Right kidney (tissue), 1 donor: Measurements from ENCODE around the gene OPRL1.

Source experiments
- DNase-seq: peaks from one replicate; pipeline ENCODE4 v3.0.0-alpha.2; 2016

Gene OPRL1

GRCh38 chr20:64072498-64073063, 7.3 kb upstream of the OPRL1 start:
- DNase-seq = no peak

GRCh38 chr20:64073476-64074183, 6.3 kb upstream of the OPRL1 start:
- no peak for DNase-seq

- no peak for DNase-seq
Measured at GRCh38 chr20:64074184-64074789, 5.6 kb upstream of the OPRL1 start.

DNA sequence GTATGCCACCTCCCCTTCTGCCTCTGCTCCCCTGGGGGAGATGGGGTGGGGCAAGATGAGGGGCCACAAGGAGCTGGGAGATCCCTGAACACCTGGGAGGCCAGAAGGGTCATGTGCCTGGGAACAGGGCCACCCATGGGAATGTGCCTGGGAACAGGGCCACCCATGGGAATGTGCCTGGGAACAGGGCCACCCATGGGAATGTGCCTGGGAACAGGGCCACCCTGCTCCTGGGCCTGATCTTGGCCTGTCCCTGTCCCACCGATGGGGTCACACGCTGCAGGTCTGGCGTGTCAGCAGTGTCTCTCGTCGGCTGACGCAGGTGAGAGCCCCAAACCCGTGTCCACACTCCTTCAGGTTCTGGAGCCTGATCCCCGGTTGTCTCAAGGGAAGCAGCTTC, 4.9 kb upstream of the OPRL1 start:
- no peak for DNase-seq

DNA sequence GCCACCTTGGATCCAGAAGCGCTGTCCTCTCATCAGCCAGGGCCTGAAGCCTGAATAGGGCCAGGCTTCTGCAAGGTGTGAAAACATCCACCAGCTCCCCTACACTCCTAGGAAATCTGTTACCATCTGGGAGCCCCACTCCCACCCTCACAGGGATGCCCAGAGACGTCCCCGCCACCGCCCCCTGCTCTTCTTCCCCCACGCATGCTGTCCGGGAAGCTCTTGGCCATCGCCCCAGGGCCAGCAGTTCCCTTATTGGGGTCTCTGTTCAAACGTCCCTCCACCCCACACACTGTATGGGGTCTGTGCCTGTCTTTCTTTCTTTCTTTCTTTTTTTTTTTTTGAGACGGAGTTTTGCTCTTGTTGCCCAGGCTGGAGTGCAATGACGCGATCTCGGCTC, 4.3 kb upstream of the OPRL1 start:
- no peak for DNase-seq

- DNase-seq = no peak
Measured at GRCh38 chr20:64076061-64076997, 3.6 kb upstream of the OPRL1 start.

- no peak for DNase-seq
Measured at GRCh38 chr20:64077094-64077493, 2.8 kb upstream of the OPRL1 start.

DNA sequence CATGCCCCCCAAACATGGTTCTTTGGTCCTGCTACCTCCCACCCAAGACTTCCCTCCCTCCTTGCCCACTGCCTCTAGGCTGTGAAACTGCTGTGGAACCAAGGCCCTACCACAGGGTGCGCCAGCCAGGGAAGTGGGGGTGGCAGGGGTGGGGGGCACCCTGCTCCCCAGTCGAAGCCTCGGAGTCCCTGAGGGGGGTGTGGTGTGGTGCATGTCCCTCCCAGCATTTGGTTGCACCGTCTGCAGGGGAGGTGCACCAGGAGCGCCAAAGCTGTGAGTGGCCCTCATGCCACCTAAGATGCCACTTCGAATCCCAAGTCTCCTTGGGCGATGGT, 2.4 kb upstream of the OPRL1 start:
- DNase-seq = no peak

DNA sequence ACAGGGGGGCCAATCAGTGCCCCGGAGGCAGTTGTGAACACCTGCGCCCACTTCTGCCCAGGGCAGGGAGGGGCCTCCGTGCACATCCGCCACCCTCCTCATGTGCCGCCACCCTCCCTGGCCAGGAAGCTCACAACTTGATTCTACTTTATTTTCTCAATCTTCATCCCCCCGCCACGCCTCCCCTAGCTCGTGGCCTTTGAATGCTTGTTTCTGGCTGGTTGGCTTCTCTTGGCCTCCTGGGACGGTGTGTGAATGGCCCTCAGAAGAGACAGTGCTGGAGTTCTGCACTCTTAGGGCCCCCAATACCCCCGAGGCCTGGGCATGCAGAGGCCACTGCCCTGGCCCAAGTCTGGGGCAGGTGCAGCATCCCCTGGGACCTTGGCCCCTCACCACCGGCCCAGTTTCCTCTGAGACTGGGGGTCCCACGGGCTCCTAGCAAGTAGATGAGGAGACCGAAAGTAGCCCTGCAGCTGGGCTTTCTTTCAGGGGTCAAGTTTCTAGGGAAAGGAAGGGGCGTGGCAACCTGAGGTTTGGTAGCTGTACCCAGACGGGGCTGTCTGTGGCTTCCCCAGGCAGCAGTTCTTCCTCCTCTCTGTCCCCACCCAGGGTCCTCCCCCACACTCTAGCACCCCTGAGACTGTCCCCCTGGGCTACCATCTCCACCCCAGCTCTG, 1.9 kb upstream of the OPRL1 start:
- DNase-seq = no peak

GRCh38 chr20:64078934-64079272, 979 bp upstream of the OPRL1 start:
- DNase-seq = peak; percentile 9

DNA sequence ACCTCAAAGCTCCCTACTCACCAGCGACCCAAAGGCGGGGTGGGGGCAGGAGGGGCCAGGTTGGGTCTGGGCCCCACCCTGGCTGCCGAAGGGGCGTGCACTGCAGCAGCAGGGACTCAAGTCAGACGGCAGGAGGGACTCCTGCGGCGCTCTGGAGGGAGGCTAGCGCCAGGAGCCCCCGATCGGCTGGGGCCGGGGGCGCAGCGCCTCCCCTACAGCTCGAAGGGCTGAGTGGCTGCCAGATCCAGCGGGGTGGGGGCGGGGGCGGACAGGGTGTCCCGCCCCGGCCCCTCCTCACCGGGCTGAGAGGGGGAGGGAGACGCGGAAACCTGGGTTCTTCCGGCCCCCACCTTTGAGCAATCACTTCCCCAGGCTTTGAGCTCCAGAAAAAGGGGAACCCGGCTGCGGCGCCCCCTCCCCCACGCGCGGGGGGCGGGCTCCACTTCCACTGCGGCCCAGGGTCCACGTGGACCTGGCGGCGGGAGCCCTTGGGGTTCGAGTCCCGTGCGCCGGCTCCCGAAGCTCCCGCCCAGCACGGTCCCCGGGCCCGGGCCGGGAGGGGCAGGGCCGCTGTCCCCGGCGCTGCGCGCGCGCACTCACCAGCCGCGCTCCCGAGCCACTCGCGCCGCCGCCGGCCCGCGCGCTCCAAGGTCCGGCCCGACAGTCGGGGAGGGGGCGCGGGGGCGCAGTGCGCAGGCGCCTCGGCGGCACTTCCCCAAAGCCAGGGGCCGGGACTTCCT, 439 bp upstream of the OPRL1 start, which contains the start of gene RGS19:
Gene RGS19 (minus strand): TSS at position 246 of the 740 bp plus-strand sequence. CDS start 2,632 bp downstream, outside the sequence.
- peak; percentile 67 for DNase-seq

- no peak for DNase-seq
Measured at GRCh38 chr20:64080813-64081623, 1.1 kb downstream of the OPRL1 start.

GRCh38 chr20:64081624-64081964, 1.7 kb downstream of the OPRL1 start:
- no peak for DNase-seq

GRCh38 chr20:64082126-64082731, 2.3 kb downstream of the OPRL1 start:
- DNase-seq = peak; percentile 22

DNA sequence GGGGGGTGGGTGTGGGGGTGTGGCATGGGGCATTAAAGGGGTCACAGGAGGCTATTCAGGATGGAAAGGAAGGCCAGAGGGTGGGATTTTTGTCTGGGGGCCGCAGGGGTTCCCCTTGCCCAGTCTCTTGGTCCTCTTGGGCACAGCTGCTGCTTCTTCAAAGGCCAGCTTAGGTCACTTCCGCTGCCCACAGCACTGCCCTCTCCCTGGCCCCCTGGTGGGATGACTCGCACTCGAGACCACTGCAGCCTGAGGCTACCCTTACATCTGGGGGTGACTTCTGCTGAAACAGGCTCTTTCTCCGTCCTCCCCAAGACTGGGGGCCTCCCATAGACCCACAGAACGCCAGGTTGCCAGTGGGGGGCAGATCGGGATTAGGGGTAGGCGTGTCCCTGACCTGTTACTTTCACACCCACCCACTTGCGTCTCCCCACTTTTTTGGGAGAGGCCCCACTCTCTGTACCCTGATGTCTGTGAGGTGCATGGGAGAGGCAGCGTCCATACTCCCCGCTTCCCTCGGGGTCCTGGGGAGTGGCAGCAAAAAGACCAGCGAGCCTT, 3.0 kb downstream of the OPRL1 start:
- DNase-seq = no peak

DNA sequence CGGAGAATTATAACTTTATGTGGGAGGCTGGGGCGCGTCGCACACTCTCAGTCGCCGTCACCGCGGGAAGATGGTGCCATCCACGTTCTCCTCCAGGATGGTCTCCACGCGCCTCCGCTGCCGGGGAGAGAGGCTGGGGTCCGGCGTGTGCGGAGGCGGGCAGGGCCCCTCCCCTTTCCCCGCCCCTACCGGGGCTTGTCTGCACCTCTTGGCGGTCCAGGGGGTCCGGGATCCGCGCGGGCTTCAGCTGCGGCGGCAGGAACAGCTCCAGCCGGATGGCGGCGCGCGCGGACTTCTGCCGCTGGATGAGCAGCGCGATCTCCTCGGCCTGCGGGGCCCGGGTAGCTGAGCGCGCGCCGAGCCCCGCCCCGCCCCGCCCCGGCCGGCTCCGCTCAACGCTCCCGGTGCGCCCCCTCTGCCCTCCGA, 3.5 kb downstream of the OPRL1 start:
- DNase-seq = peak; percentile 81

- DNase-seq = peak; percentile 64
Measured at GRCh38 chr20:64083804-64084684, 4.2 kb downstream of the OPRL1 start, which contains the start of gene LKAAEAR1. LKAAEAR1 (minus strand) TSS chr20:64084398; CDS start chr20:64084219, 179 bp downstream.

- DNase-seq = no peak
Measured at GRCh38 chr20:64084685-64085152, 4.8 kb downstream of the OPRL1 start.

DNA sequence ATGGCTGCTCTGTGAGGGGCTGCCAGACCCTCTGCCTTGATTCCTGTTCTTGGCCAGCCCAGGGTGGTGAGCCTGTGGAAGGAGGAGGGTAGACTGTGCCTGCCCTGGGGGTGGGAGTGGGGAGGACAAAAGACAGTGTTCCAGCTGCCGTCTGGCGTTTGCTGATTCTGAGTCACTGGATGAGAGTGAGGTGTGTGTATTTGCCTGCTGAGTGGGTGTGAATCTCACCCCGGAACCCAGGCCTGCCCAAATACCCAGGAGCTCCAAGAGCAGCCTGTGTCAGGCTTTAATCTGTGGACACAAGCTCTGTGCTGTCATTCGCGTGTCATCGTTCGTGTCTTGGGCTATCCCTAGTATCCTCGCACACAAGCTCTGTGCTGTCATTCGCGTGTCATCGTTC, 6.9 kb downstream of the OPRL1 start:
- DNase-seq = no peak
